Right atrium auricular region (tissue), 2 donors: ENCODE measurements around the gene QSOX2. TPM values are rescaled to one million over a fixed set of nuclear protein-coding genes. Genes with fewer than 3 reads are reported as not detected.

Experiments used
- DNase-seq: peaks from one replicate; pipeline ENCODE4 v3.0.0-alpha.2; 2019; ENCODE audit warnings: low spot score
- H3K27ac ChIP-seq, 2 donors: fragments of 200-600 bp; sonication (generic); 1 replicate in 1 of 2; 2 replicates in 1 of 2; pipeline ENCODE4 v1.5.1; 2016 to 2019
- H3K27me3 ChIP-seq, 2 donors: fragments of 200-600 bp; sonication (generic); one replicate each; pipeline versions ENCODE4 v1.5.1 to v1.6.0; 2017 to 2019
- H3K36me3 ChIP-seq: fragments of 200-600 bp; sonication (generic); one replicate; pipeline ENCODE4 v1.5.1; 2016
- H3K4me1 ChIP-seq, 2 donors: fragments of 200-600 bp; sonication (generic); one replicate each; pipeline versions ENCODE4 v1.5.1 to v1.6.0; 2017 to 2019
- H3K4me3 ChIP-seq, 2 donors: fragments of 200-600 bp; sonication (generic); 1 replicate in 1 of 2; 2 replicates in 1 of 2; pipeline ENCODE4 v1.5.1; 2017 to 2019; ENCODE audit warnings: mild to moderate bottlenecking in 1 of 2, moderate library complexity in 1 of 2
- H3K9me3 ChIP-seq, 2 donors: fragments of 200-600 bp; sonication (generic); one replicate each; pipeline ENCODE4 v1.5.1; 2019
- total RNA-seq, 2 donors: library from RNA; depleted of rRNA; stranded (reverse); fragments of >200 nt; gene quantifications; one replicate each; pipeline ENCODE4 v1.1.0, GENCODE V29; 2016
- TF ChIP-seq, protein P1 (sequence below), 2 donors: fragments of 200-600 bp; sonication (generic); IDR thresholded peaks; one replicate each; pipeline ENCODE4 v1.5.1; 2019; ENCODE audit warnings: antibody characterized with exemption in 2 of 2

Gene QSOX2
- total RNA-seq, 2 donors from 2014 or later: 3.2 to 6.3 TPM

DNA sequence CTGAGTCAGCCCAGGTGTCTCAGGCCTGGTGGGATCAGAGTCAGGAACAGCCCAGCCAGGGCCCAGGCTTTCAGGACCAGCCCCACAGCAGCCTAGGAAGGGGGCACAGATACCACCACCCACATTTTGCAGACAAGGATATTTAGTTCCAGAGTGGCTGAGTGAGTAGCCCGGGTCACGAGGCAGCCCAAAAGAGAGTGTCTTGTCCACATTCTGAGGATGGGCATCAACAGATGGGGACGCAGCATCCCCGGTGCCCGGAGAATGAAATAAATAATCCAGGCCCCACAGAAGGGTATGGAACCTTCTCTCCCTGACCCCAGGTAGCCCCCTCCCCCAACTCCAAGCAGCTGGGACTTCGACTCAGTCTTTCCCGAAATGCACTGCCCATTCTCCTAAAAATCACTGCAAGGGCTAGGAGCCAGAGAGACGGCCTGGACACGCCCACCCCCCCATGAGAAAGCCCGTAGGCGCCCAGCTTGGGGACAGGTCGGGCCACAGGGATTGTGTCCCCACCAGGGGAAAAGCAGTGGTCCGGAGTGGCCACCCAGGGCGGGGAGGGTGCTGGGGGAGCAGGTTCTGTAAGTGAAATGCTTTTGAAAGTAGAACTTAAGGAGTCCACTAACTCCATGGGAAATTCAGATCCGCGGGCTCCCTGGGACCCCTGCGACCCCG lies 47.5 kb downstream of the QSOX2 start:
- TF ChIP-seq, protein P1, sequence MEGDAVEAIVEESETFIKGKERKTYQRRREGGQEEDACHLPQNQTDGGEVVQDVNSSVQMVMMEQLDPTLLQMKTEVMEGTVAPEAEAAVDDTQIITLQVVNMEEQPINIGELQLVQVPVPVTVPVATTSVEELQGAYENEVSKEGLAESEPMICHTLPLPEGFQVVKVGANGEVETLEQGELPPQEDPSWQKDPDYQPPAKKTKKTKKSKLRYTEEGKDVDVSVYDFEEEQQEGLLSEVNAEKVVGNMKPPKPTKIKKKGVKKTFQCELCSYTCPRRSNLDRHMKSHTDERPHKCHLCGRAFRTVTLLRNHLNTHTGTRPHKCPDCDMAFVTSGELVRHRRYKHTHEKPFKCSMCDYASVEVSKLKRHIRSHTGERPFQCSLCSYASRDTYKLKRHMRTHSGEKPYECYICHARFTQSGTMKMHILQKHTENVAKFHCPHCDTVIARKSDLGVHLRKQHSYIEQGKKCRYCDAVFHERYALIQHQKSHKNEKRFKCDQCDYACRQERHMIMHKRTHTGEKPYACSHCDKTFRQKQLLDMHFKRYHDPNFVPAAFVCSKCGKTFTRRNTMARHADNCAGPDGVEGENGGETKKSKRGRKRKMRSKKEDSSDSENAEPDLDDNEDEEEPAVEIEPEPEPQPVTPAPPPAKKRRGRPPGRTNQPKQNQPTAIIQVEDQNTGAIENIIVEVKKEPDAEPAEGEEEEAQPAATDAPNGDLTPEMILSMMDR (IDR thresholded peaks at IDR 0.05): no peak
- Histone ChIP-seq H3K36me3 (no peaks in the 10 kb centered on the region), H3K27ac (no peak overlapping the region), H3K4me1 (peaks cover 0 to 25% of the 10 kb centered on the region in 2 donors), H3K27me3 (peaks cover 23 to 70% of the 10 kb centered on the region in 2 donors), H3K9me3 (no peaks in the 10 kb centered on the region), H3K4me3 (no peak overlapping the region)
- no peak for DNase-seq

DNA sequence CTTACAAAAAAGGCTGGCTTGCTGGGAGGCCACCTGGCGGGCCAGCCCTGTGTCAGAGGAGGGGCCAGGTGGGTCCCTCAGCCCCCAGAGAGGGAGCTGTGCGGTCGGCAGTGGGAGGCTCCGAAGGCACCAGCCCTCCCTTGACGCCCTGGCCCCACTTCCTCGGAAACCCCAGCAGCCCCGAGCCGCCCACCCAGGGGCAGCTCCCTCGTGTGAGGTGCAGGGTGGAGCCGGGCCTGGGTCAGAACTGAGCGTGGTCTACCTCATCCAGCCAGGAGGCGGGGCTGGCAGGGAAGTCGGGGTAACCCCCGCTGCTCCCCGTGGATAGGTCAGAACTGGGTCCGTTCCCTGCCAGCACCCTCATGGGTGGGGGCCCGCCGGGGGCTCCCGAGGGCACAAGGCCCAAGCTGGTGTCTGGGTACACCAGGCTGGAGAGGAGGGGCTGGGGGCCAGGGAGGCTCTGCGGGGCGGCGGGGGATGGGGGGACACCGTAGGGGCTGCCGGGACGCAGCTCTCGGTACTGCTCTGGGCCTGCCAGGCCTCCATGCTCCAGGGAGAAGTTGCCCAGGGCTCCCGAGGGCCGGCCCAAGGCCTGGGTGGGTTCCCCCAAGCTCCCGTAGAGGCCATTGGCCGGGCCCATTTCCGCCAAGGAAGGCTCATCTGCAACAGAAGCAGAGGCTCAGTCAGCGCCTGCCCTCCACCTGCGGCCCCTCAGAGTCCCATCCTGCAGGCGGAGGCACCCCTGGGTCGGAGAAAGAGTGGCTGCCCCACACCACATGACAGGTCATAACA lies 48.3 kb downstream of the QSOX2 start:
- no peak for DNase-seq
- TF ChIP-seq, protein P1 (IDR thresholded peaks at IDR 0.05): no peak

DNA sequence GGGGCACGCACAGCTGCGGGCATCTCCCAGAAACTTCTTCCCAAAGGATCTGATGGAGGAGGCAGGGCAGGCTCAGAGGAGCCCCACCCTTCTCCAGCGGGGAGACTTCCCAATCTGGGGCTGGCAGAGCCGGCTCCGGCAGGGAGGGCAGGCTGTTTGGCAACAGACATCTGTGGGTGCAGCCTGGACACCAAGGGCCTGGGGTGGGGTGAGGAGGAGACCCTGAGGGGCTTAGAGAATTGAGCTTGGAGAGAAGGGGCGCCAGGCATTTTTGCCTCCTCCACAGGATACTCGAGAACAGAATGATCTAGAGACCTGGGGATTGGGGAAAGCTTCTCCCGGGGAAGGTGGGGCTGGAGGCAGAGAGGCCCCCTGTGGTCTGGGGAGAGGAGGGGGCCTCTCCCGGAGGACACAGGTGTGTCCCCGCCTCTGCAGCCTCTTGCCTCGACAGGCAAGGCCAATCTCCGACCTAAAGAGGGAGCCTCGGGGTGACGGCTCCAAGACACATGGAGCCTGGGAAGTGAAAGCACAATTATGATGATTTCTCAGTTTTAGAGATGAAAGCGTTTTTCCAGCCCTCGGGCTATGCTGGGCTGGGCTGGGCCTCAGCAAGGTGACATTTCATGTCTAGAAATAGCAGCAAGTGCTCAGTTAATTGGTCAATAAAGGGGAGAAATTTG lies 49.1 kb downstream of the QSOX2 start:
- Histone ChIP-seq H3K4me3 (no peak overlapping the region), H3K36me3 (no peaks in the 10 kb centered on the region), H3K9me3 (no peaks in the 10 kb centered on the region), H3K27ac (no peak overlapping the region), H3K27me3 (peaks cover 23 to 72% of the 10 kb centered on the region in 2 donors), H3K4me1 (peaks cover 0 to 34% of the 10 kb centered on the region in 2 donors)
- TF ChIP-seq, protein P1 (IDR thresholded peaks at IDR 0.05): no peak
- DNase-seq: no peak

More for the DNA sequence above, 48.3 kb downstream of the QSOX2 start:
- no peak overlapping the region for H3K4me3 ChIP-seq
- no peaks in the 10 kb centered on the region for H3K36me3 ChIP-seq
- no peaks in the 10 kb centered on the region for H3K9me3 ChIP-seq
- H3K27ac ChIP-seq: no peak overlapping the region
- H3K4me1 ChIP-seq: peaks cover 0 to 33% of the 10 kb centered on the region in 2 donors
- peaks cover 23 to 72% of the 10 kb centered on the region in 2 donors for H3K27me3 ChIP-seq

DNA sequence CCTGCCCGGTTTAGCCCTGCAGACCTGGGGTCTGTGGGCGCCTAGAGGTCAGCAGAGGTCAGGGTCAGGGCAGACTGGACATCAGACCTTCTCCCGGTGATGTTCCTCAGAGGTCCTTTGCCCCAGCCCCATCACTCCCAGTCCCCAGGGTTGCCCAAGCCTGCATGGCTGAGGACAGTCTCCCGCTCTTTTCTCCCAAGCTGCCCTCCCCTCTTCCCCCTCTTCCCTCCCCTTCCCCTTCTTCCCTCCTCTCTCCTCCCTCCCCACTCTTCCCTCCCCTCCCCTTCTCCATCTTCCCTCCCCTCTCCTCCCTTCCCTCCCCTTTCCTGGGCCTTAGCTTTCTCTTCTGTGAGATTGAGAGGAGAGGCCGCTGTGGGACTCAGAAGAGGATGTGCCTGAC lies 51.1 kb downstream of the QSOX2 start:
- Histone ChIP-seq H3K27ac (no peak overlapping the region), H3K4me3 (no peak overlapping the region), H3K36me3 (no peaks in the 10 kb centered on the region), H3K27me3 (peaks cover 20 to 55% of the 10 kb centered on the region in 2 donors), H3K4me1 (peaks cover 0 to 31% of the 10 kb centered on the region in 2 donors), H3K9me3 (no peaks in the 10 kb centered on the region)
- TF ChIP-seq, protein P1 (IDR thresholded peaks at IDR 0.05): no peak
- DNase-seq: no peak

DNA sequence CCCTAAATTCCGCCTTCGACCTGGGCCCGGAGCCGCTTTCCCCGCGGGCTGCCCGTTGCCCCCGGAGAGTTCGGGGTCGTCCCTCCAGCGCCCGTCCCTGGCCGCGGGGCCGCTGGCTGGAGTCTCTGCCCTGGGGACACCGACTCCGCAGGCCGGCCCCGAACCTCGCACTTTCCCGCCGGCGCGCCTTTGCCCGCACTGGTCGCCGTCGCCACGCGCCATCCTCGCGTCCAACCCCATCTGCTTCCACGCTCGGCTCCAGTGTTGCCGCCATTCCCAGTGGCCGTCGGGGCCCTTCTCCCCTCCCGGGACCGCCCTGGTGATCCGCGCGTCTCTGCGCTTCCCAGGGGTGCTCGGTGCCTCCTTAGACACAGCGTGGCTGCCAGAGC lies 51.7 kb downstream of the QSOX2 start:
- Histone ChIP-seq H3K4me1 (peaks cover 0 to 24% of the 10 kb centered on the region in 2 donors), H3K27me3 (peaks cover 19 to 48% of the 10 kb centered on the region in 2 donors), H3K9me3 (no peaks in the 10 kb centered on the region), H3K36me3 (no peaks in the 10 kb centered on the region), H3K4me3 (no peak overlapping the region), H3K27ac (no peak overlapping the region)
- TF ChIP-seq, protein P1 (IDR thresholded peaks at IDR 0.05): no peak
- DNase-seq: no peak
